ENCODE data around the gene GCNT3.

Gene GCNT3, protein sequence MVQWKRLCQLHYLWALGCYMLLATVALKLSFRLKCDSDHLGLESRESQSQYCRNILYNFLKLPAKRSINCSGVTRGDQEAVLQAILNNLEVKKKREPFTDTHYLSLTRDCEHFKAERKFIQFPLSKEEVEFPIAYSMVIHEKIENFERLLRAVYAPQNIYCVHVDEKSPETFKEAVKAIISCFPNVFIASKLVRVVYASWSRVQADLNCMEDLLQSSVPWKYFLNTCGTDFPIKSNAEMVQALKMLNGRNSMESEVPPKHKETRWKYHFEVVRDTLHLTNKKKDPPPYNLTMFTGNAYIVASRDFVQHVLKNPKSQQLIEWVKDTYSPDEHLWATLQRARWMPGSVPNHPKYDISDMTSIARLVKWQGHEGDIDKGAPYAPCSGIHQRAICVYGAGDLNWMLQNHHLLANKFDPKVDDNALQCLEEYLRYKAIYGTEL

DNA sequence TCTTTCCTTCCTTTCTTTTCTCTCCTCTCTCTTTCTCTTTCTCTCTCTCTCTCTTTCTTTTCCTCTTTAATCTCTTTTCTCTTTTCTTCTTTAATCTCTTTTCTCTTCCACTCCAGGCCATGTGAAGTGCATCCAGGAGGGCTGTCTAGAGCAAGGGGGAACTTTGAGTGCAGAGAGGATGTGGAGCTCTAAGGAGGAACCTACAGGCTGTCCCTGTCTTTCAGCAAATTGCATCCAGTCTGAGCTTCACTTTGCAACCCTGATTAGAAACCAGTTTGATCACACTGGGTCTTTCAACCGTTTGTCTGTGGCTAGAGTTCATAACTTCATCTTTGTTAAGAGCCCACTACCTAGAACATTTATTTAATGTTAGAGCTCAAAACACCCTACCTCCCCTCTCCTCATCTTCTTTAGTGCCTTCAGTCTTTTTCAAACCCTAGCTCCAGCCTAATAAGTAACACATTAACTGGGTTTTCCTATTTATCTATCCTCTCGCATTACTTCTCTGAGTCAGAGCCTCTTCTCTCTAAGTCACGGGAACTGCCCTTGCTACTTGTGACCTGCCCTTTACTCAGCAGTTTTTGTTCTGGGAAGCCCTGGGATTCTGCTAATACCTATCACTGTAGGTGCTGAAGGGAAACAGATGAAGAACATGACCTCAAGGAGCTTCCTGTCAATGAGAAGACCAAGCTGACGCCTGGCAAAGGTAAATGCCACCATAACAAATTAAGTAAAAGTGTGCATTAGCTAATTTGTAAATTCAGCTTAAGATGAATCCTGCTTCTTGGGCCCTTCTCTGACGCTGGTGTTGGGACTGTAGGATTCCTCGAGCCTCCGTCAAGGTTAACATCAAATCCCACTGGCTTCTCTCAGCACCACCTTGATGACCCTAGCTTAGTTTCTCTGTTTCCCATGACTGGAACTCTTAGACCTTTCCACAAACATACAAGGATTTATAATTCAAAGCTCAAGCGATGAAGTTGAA is at the start of gene GCNT3:
GCNT3 (plus strand) TSS at position 508 of the 985 bp plus-strand sequence. CDS start 6,456 bp downstream, outside the sequence.
- peak; percentile 48 for DNase-seq (ENCODE audit: low read depth)

DNA sequence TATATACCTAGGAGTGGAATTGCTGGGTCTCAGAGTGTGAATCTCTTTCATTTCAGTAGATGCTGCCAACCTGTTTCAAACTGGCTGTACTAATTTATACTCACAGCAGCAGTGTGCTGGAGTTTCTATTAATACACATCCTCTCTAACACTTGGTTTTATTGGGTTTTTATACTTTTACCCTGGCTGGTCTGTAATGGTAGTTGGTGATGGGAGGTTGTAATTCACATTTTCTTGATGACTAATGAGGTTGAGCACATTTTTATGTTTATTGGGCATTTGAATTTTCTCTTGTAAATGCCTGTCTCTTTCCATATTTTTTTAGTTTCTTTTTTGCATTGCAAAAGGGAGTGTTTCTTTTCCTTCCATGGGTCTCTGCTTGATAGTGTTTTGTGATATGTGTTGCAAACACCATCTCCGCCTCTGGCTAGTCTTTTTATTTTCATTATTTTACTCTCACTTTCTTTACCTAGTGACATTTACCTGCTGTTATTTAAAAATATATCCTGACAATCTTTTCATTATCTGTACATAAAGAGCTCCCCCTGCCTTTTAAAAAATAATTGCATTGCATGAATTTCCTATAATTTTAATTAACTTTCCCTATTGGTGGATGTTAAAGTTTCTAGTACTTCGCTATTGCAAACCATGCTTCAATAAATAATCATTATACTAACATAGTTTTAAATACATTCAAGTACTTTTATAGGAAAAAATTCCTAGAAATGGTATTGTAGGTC is 49.0 kb upstream of the GCNT3 start:
- DNase-seq (ENCODE audit: low read depth), result no peak

DNA sequence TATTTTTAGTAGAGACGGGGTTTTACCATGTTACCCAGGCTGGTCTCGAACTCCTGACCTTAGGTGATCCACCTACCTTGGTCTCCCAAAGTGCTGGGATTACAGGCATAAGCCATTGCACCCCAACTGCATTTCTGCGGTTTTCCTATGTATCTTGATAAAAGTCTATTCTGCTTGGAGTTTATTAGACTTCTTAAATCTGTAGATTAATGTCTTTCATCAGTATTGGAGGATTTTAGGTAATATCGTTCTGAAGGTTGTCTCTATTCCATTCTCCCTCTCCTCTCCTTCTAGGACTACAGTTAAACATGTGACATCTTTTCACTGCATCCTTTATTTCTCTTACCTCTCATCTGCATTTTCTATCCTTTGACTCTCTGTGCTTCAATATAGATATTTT is 46.3 kb upstream of the GCNT3 start:
- no peak for DNase-seq (ENCODE audit: low read depth)

DNA sequence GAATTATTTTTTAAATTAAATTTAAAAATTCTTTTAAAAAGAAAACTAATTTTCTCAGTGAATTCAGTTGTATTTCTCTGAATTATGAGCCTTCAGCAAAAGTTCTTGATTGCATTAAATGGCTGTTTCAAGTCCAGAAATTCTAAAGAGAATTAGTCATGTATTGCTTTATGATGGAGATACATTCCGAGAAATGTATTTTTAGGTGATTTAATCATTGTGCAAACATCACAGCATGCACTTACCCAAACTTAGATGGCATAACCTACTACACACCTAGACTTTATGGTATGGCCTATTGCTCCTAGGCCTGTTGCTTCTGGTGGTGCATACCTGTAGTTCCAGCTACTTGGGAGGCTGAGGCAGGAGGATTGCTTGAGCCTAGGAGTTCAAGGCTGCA is 44.3 kb upstream of the GCNT3 start:
- DNase-seq (ENCODE audit: low read depth), result no peak

DNA sequence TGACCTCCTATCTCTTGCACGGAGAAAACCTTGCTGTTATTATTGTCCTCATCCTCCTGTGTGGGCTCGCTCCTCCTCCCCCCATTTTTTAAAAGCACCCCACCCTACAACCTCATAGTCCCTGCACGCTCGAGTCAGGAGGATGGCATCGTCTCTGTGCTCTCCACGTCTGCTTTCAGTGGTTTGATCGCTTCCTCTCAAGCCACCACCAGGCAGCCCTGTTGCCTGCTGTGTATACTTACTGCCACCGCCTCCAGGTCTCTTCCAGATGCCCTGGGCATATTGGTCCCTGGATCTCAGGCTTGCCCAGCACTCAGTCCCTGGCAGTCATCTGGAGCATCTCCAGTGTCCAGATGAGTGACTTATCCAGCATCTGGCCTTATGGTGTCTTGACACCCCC is 42.1 kb upstream of the GCNT3 start:
- no peak for DNase-seq (ENCODE audit: low read depth)

DNA sequence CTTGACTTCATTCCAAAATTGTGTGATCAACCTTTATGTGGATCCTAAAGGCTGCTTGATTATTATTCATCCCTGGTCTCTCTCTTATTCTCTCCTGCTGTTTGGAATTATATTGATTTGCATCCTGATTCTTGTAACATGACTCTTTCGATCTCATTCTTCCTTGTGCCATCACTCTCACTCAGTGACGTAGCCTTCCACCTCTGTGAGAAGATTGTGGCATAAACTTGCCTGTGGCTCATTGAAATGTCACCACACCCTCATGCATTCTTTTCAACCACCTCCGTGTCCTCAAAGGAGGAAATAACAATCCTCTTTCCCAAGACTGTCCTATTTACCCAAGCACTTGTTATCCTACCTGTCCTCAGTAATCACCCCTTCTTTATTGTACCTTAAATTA is 41.3 kb upstream of the GCNT3 start:
- DNase-seq (ENCODE audit: low read depth), result peak; percentile 28

DNA sequence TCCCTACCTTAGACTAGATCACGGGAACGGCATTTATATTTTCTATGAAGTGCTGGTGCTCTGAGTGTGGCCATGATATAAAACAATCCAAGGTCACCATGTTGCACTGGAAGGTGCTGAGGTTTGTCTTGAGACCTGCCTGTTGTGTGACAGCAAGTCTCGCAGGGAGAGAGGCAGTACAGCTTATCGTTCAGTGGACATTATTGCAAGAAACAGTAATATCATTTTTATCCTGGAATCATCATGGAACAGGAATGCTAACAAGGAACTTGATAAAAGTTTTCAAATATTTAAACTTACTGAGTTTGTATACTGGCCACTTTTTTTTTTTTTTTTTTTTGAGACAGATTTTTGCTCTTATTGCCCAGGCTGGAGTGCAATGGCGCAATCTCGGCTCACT is 40.0 kb upstream of the GCNT3 start:
- no peak for DNase-seq (ENCODE audit: low read depth)

DNA sequence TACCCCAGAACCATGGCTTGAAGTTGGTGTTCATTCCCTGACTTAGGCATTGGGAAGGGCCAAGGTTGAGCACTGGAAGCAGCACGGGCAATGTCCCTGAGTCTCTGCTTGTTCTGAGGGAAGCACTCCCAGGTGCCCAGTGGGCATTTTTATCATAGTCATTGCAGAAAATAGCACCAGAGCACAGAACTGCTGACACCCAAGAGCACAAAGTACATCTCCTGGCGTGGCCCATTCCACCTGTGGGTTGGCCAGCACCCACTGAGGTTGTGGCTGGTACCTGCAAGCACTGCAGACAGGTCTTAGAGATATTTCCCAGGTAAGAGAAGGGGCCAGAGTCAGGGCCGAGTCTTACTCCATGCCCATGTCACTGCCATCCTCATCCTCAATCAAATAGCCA is 28.5 kb upstream of the GCNT3 start:
- no peak for DNase-seq (ENCODE audit: low read depth)

DNA sequence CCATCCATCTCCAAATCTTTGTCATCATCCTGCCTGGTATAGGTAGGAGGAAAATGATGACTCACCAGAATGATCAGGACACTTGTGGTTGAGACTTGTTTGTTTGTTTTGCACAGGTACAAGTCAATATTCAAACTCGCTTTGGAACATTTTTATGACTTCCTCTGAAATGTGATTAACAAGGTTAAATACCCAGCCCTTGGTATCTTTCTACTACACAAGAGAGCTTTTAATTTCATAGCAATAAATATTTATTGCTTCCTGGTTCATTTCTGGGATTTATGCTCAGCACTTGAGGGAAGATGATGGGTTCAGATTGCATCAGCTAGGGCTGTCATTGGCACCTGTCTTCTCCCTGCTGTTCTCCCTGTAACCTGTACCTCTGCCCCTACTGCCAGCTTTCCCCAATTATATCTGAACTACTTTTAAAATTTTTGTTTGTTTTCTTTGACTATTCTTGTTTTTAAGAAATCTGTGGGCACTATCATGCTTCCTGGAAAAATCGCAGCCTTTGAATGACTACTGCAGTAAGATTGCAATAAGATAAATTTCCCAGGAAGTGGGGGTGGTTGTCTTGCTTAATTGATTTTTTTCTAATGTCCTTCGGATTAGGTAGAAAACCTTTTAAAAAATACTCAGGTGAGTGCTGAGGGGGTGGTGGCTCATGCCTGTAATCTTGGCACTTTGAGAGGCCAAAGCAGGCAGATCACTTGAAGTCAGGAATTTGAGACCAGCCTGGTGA is 24.3 kb upstream of the GCNT3 start:
- no peak for DNase-seq (ENCODE audit: low read depth)

DNA sequence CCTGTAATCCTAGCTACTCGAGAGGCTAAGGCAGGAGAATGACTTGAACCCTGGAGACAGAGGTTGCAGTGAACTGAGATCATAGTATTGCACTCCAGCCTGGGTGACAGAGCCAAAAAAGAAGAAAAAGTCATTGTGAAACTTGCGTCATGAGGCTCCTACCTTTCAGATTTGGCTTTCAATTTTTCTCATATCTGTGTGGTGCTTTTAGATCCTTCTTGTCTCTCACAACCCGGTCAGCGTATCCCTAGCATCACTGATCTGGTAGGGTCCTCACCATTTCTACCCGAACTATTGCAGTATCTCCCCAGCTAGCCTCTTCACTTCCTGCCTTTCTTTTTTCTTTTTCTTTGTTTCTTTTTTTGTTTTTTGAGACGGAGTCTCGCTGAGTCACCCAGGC is 21.6 kb upstream of the GCNT3 start:
- DNase-seq (ENCODE audit: low read depth), result no peak

DNA sequence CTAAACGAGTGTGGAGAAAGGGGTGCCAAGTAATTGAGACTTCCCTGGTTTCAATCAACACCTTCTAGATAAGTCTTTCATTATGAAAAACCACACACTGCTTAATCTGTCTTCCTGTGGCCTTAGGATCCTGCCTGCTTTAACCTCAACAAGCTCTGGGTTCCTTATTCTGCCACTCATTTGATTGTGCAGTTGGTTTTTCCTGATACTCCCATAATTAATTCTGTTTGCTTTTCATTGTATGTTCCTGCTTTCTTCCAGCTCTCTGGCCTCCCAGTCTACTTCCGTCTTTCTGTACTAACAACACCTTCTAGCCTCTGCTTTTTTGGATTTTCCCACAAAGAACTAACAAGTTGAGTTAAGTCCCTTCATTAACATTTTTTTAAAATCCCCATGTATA is 20.2 kb upstream of the GCNT3 start:
- DNase-seq (ENCODE audit: low read depth), result no peak

DNA sequence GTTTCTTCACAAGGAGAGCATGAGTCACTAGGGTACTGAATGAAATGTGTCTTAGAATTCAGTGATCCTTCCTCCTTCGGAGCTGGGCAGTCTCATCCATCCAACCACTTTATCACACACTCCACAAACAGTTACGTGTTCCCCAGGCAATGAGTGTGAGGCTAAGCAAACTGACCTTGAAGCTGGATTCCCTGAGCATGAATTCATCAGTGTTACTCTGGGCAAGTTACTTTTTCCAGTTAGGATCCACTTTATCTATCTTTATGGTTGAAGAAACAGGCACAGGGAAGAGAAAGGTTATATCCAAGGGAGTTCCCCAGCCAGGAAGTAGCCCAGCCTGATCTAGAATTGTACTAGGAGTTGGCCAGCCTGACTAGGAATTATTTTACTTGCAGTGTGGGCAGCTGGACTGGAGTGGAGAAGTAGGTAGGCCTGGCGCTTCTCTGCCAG is 17.1 kb upstream of the GCNT3 start:
- peak; percentile 55 for DNase-seq (ENCODE audit: low read depth)

DNA sequence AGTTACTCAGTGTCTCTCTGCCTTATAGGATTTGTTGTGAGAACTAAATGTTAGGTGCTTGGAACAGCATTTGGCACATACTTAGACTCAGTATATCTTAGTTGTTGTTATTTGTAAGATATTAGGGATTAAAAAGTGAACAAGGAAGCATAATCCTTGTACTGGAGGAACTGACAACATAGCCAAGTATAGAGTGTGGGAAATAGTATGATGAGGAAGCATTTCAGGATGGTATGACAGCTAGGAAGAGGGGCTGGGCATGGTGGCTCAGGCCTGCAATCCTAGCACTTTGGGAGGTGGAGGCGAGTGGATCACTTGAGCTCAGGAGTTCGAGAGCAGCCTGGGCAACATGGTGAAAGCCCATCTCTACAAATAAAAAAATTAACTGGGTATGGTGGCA is 16.6 kb upstream of the GCNT3 start:
- no peak for DNase-seq (ENCODE audit: low read depth)

DNA sequence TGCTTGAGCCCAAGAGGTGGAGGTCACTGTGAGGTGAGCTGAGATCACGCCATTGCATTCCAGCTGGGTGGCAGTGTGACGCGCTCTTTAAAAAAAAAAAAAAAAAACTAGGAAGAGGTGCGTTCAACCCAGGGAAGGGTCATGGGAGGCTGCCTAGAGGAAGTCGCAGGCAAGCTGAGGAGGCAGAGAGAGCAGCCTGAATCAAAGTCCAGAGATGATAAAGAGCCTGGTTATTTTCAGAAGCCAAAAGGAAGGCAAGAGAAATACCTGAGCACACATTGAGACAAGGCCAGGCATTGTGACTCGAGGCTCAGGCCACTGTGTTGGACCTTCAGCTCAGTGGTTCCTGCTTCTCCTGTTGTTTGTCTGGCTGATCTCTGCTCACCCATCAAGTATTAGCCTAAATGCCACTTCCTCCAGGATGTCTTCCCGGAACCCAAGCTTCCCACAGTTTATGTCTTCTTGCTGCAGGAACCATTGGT is 16.1 kb upstream of the GCNT3 start:
- DNase-seq (ENCODE audit: low read depth), result no peak

DNA sequence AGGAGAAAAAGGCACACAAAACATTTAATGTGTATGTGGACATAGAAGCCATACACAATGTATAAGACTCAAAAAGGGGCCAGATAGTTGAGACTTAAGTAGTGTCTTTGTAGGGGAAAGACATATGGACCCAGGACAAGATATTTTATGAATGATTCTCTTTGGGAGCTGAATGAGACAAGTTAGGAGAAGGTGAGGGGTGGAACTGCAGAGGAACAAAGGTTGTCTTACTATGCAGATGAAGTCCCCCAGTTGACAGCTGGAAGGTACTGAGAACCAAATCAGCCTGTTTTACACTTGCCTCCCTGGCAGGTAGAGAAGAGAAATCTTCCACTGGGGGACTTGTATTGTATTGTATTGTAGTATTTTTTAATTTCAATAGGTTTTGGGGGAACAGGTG is 14.9 kb upstream of the GCNT3 start:
- no peak for DNase-seq (ENCODE audit: low read depth)

DNA sequence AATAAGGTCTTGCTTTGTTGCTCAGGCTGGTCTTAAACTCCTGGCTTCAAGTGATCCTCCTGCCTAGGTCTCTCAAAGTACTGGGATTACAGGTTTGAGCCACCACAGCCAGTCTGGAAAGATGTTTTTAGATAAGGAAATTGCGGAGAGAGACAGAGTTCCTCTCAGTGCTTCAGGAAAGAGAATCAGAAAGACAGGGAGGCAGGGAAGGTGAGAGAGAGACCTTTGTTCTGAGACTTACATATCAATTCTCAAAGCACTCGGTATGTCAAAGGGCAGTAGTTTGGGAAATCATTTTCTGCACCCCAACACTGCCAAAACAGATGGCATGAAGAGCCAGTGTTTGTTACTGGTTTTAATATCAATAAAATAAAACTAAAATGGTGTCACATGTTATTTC is 13.1 kb upstream of the GCNT3 start:
- DNase-seq (ENCODE audit: low read depth), result no peak

DNA sequence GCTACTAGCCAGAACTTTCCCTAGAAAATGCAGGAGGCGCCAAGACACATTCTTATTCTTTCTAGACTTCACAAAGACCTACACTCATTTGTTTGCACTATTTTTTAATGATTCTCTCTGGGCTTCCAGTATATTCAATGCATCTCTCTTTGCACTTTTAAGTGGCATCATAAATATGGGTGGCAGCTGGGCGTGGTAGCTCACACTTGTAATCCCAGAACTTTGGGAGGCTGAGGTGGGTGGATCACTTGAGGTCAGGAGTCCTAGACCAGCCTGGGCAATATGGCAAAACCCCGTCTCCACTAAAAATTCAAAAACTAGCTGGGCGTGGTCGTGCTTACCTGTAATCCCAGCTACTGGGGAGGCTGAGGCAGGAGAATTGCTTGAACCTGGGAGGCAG is 5.6 kb upstream of the GCNT3 start:
- DNase-seq (ENCODE audit: low read depth), result no peak

DNA sequence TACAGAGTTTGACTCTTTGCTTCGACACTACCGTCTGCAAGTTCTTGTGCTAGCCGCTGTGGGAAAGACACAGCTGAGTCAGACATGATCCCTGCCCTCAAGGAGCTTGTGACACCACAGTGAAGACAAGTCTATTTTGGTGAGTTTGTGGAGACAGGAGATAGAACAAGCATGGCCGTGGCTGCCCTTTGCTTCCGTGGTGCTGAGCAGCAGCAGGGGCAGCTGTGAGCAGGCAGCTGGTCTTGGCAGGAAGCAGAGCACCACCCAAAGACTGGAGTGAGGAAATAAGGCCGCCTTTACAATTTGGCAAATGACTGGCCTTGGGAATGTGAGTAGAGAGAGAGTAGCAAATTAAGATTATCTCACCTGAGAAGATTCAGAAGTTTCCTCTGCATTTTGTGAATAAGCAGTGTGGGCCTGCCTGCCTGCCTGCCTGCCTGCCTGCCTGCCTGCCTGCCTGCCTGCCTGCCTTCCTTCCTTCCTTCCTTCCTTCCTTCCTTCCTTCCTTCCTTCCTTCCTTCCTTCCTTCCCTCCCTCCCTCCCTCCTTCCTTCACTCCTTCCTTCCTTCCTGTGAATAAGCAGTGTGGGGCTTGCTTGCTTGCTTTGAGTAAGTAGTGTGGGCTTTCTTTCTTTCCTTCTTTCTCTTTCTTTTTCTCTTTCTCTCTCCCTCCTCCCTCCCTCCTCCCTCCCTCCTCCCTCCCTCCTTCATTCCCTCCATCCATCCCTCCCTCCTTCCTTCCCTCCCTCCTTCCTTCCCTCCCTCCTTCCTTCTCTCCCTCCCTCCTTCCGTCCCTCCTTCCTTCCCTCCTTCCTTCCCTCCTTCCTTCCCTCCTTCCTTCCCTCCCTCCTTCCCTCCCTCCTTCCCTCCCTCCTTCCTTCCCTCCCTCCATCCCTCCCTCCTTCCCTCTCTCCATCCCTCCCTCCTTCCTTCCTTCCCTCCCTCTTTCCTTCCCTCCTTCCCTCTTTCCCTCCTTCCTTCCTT is 1.6 kb upstream of the GCNT3 start:
- DNase-seq (ENCODE audit: low read depth), result no peak

DNA sequence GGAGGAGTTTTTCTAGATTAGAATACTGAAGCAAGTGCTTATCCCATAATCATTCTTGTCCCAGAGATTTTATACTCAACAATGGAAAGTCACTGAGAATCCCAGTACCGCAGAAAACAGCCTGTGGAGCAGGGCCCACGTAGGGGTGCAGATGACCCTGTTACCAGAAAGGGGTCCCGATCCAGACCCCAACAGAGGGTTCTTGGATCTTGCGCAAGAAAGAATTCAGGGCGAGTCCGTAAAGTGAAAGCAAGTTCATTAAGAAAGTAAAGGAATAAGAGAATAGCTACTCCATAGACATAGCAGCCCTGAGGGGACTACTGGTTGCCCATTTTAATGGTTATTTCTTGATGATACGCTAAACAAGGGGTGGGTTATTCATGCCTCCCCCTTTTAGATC is 2.6 kb downstream of the GCNT3 start:
- DNase-seq (ENCODE audit: low read depth), result no peak

DNA sequence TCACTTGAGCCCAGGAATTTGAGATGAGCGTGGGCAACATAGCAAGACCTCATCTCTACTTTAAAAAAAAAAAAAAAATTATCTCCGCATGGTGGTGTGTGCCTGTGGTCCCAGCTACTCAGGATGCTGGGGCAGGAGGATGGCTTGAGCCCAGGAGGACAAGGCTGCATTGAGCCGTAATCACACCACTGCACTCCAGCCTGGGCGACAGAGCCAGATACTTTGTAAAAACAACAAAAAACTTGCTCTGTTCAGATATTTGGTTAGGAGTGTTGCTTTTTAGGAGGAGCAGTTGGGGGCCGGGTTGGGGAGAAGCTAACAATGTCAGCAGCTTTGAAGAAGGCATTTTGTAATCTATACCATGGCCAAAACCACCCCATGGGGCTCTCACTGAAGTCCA is 4.1 kb downstream of the GCNT3 start:
- DNase-seq (ENCODE audit: low read depth), result no peak
